Keratinocyte (primary cell): ENCODE results near the gene PNKP. TPM values are rescaled to one million over a fixed set of nuclear protein-coding genes. Genes with fewer than 3 reads are reported as not detected.

Source experiments
- DNase-seq: peaks from one replicate; pipeline ENCODE4 v3.0.0-alpha.2; 2011; ENCODE audit warnings: low read depth, missing footprints, low spot score
- FAIRE-seq: peaks from 2 replicates; lab custom pipeline; 2011; peaks lifted over from hg19 to GRCh38; lab: Jason Lieb, UNC
- H2AFZ ChIP-seq: 2 replicates; pipeline ENCODE4 v1.6.0; 2012; ENCODE audit warnings: low read length, control low read depth, inconsistent platforms; ENCODE audit not compliant: control insufficient read depth
- H3K27ac ChIP-seq: 2 replicates; pipeline ENCODE4 v1.5.1; 2011; ENCODE audit warnings: low read length; ENCODE audit not compliant: control insufficient read depth, insufficient read depth
- H3K27me3 ChIP-seq: 3 replicates; pipeline ENCODE4 v1.6.0; 2011; ENCODE audit warnings: low read length; ENCODE audit not compliant: control insufficient read depth, insufficient read depth; ENCODE audit errors: extremely low read depth
- H3K36me3 ChIP-seq, 2 experiments: 2 replicates in 1 of 2; 3 replicates in 1 of 2; pipeline ENCODE4 v1.5.1; 2011; ENCODE audit warnings: low read length in 2 of 2, mild to moderate bottlenecking in 1 of 2; ENCODE audit not compliant: control insufficient read depth in 2 of 2, insufficient read depth in 2 of 2; ENCODE audit errors: extremely low read depth in 1 of 2
- H3K4me1 ChIP-seq: 3 replicates; pipeline ENCODE4 v1.5.1; 2011; ENCODE audit warnings: low read length; ENCODE audit not compliant: control insufficient read depth, insufficient read depth; ENCODE audit errors: extremely low read depth
- H3K4me2 ChIP-seq: 3 replicates; pipeline ENCODE4 v1.6.0; 2011; ENCODE audit warnings: low read depth, low read length; ENCODE audit not compliant: control insufficient read depth, insufficient read depth; ENCODE audit errors: extremely low read depth
- H3K4me3 ChIP-seq, 3 experiments: fragments of 200-600 bp in 1 of 3; sonication (generic) in 1 of 3; 2 replicates in 2 of 3; 3 replicates in 1 of 3; pipeline ENCODE4 v1.5.1; 2011 to 2016; ENCODE audit warnings: low read length in 3 of 3, mild to moderate bottlenecking in 3 of 3, control low read depth in 2 of 3, inconsistent platforms in 1 of 3, low read depth in 1 of 3, mixed read lengths in 1 of 3, mixed run types in 1 of 3, moderate library complexity in 1 of 3; ENCODE audit not compliant: control insufficient read depth in 2 of 3, insufficient read depth in 2 of 3; ENCODE audit errors: extremely low read depth in 1 of 3
- H3K79me2 ChIP-seq: 2 replicates; pipeline ENCODE4 v1.6.0; 2012; ENCODE audit warnings: low read length; ENCODE audit not compliant: control insufficient read depth, insufficient read depth
- H3K9ac ChIP-seq: 3 replicates; pipeline ENCODE4 v1.6.0; 2011; ENCODE audit warnings: low read length; ENCODE audit not compliant: control insufficient read depth, insufficient read depth; ENCODE audit errors: extremely low read depth
- H3K9me1 ChIP-seq: 3 replicates; pipeline ENCODE4 v1.6.0; 2011; ENCODE audit warnings: low read length; ENCODE audit not compliant: control insufficient read depth, insufficient read depth; ENCODE audit errors: extremely low read depth
- H3K9me3 ChIP-seq: 2 replicates; pipeline ENCODE4 v1.5.1; 2012; ENCODE audit warnings: low read depth, low read length; ENCODE audit not compliant: control insufficient read depth
- H4K20me1 ChIP-seq: 3 replicates; pipeline ENCODE4 v1.6.0; 2011; ENCODE audit warnings: low read length; ENCODE audit not compliant: control insufficient read depth, insufficient read depth; ENCODE audit errors: extremely low read depth
- CTCF ChIP-seq, 3 experiments: IDR thresholded peaks in 1 of 3; conservative IDR thresholded peaks in 1 of 3; optimal IDR thresholded peaks in 1 of 3; 2 replicates in 2 of 3; 3 replicates in 1 of 3; pipeline versions ENCODE3 to v1.5.1; 2011; ENCODE audit warnings: low read length in 3 of 3, mild to moderate bottlenecking in 3 of 3, moderate library complexity in 2 of 3, control low read depth in 1 of 3, inconsistent platforms in 1 of 3; ENCODE audit not compliant: insufficient read depth in 2 of 3; ENCODE audit errors: extremely low read depth in 1 of 3
- EZH2 ChIP-seq: IDR thresholded peaks from one replicate; pipeline ENCODE4 v1.6.1; 2012; ENCODE audit warnings: inconsistent platforms, mild to moderate bottlenecking, low read length, moderate library complexity
- dilution Hi-C: fragments of 300-500 bp; cut with MboI; formaldehyde crosslinking; loops from one replicate; pipeline ENCODE4 v1.7.0; 2020; ENCODE audit warnings: low sequenced_read_pairs; ENCODE audit not compliant: extremely low pct_ligation_motif_present
- polyA plus RNA-seq, 5 experiments: library from polyadenylated mRNA; depleted of rRNA in 3 of 5; stranded (reverse) in 3 of 5; stranded (forward) in 1 of 5; unstranded in 1 of 5; fragments of >200 nt; gene quantifications; 1 replicate in 1 of 5; 2 replicates in 3 of 5; 3 replicates in 1 of 5; pipeline versions ENCODE4 v1.2.1 to v1.2.3, GENCODE V29; 2011 to 2012; ENCODE audit warnings: missing spikeins in 2 of 5, low read depth in 1 of 5, low replicate concordance in 1 of 5

The PNKP gene
- polyA plus RNA-seq, 1 donor (not counting 4 experiments of a cell fraction or from before 2014, with no cell fraction given), result 19.3 TPM

- Histone ChIP-seq H3K9me1 (no peaks in the 10 kb centered on the region), H4K20me1 (no peaks in the 10 kb centered on the region), H3K9ac (no peak overlapping the region), H3K27ac (no peak overlapping the region), H2AFZ (no peak overlapping the region), H3K9me3 (no peaks in the 10 kb centered on the region), H3K79me2 (no peaks in the 10 kb centered on the region), H3K4me3 (no peak overlapping the region), H3K4me2 (no peak overlapping the region), H3K36me3 (peaks cover 2 to 5% of the 10 kb centered on the region in 2 experiments), H3K27me3 (peaks cover 7% of the 10 kb centered on the region), H3K4me1 (peaks cover 7% of the 10 kb centered on the region)
- dilution Hi-C loops, result no loop called here
- DNase-seq (no peak), FAIRE-seq (no peak)
- TF ChIP-seq CTCF (optimal IDR thresholded peaks at IDR 0.05 in 1 of 3, IDR thresholded peaks at IDR 0.05 in 1 of 3, conservative IDR thresholded peaks at IDR 0.05 in 1 of 3; ENCODE audit: extremely low read depth in 1 of 3, insufficient read depth in 2 of 3, low read length in 3 of 3) (no peak), EZH2 (no peak)
These were observed 21.8 kb upstream of the PNKP start for GRCh38 chr19:49889038-49889686.

GRCh38 chr19:49888510-49888824 lies 21.1 kb upstream of the PNKP start:
- Histone ChIP-seq H3K27ac (no peak overlapping the region), H3K9me3 (no peaks in the 10 kb centered on the region), H3K4me2 (no peak overlapping the region), H3K36me3 (peaks cover 6 to 8% of the 10 kb centered on the region in 2 experiments), H3K79me2 (no peaks in the 10 kb centered on the region), H3K4me1 (peaks cover 7% of the 10 kb centered on the region), H4K20me1 (no peaks in the 10 kb centered on the region), H3K27me3 (peaks cover 7% of the 10 kb centered on the region), H3K9ac (no peak overlapping the region), H3K9me1 (no peaks in the 10 kb centered on the region), H3K4me3 (no peak overlapping the region), H2AFZ (no peak overlapping the region)
- no peak for FAIRE-seq
- TF ChIP-seq EZH2, result no peak
- TF ChIP-seq CTCF (optimal IDR thresholded peaks at IDR 0.05 in 1 of 3, IDR thresholded peaks at IDR 0.05 in 1 of 3, conservative IDR thresholded peaks at IDR 0.05 in 1 of 3; ENCODE audit: extremely low read depth in 1 of 3, insufficient read depth in 2 of 3, low read length in 3 of 3), result no peak
- no peak for DNase-seq
- dilution Hi-C loops, result no loop called here
